DMS 273 treated with DMSO at 0.1 percent for 48 hours (cell line): Measurements from ENCODE around the gene FGD2.
A peak's percentile ranks its signal among the peaks of the same experiment; 100 is the strongest.

Experiments used
- DNase-seq: peaks from one replicate; lab custom pipeline; 2025; lab: John Stamatoyannopoulos, UW

FGD2 gene, protein sequence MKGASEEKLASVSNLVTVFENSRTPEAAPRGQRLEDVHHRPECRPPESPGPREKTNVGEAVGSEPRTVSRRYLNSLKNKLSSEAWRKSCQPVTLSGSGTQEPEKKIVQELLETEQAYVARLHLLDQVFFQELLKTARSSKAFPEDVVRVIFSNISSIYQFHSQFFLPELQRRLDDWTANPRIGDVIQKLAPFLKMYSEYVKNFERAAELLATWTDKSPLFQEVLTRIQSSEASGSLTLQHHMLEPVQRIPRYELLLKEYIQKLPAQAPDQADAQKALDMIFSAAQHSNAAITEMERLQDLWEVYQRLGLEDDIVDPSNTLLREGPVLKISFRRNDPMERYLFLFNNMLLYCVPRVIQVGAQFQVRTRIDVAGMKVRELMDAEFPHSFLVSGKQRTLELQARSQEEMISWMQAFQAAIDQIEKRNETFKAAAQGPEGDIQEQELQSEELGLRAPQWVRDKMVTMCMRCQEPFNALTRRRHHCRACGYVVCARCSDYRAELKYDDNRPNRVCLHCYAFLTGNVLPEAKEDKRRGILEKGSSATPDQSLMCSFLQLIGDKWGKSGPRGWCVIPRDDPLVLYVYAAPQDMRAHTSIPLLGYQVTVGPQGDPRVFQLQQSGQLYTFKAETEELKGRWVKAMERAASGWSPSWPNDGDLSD

DNA sequence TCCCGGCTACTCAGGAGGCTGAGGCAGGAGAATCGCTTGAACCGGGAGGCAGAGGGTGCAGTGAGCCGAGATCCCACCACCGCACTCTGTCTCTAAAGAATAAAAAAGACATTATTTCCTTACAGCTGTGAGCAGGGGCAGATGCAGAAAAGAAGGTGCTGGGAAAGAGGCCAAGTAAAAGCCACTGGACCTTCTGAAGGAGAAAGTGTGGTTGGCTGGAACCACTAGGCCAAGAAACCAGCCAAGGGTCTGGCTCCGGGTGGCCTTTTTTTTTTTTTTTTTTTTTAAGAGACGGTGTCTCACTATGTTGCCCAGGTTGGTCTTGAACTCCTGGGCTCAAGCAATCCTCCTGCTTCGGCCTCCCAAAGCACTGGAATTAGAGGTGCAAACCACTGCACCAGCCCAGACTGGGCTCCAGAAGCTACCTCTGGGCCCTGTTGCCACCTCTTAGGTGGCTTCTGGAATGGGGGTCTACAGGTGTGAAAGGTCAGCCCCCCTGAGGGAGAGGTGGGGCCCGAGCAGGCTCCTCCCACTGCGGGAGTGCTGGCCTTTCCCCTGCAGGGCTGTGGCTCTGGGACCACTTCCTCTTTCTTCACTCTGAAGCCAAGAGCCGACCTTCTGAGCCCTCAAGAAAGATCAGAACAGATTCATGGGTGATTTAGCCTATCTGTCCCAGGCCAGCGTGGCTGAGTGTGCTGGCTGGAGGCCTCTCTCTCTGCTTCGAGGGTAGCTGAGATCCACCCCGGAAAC lies at the start of gene FGD2:
TSS of gene FGD2 (plus strand) at position 595 of the 750 bp plus-strand sequence. CDS start 163 bp downstream, outside the sequence.
- no peak for DNase-seq

DNA sequence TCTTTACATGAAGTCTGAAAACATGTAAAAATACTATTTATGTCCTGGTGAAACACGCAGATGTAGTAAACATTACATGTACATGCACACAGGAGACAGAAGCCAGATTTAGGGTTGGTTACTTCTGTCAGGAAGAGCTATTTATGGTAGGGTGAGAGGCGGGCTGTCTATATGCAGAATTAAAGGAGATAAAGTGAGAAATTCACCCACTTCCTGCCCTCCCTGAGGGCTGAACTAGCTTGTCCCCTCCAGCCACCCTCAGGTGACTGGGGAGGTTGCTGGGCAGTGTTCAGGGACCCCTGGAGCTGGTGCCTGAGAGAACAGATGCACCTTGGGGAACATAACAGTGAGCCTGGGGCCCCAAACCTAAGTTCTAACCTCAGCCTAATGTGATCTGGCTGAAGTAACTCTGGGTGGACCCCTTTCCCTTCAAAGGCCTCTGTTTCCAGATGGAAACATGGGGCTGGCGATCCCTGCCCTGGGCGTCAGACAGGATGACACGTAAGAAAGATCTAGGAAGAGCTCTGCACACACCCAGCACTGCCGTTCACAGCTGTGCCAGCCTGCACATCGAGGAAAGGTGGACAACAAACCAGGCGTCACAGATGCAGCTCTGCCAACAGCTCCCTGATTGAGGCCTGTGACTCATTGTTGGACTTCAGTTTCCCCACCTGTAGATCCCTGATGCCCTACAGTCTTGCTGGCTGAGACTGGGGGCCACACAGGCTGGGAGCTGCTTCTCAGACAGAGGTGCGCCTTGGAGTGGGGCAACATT lies 49.6 kb upstream of the FGD2 start:
- no peak for DNase-seq

DNA sequence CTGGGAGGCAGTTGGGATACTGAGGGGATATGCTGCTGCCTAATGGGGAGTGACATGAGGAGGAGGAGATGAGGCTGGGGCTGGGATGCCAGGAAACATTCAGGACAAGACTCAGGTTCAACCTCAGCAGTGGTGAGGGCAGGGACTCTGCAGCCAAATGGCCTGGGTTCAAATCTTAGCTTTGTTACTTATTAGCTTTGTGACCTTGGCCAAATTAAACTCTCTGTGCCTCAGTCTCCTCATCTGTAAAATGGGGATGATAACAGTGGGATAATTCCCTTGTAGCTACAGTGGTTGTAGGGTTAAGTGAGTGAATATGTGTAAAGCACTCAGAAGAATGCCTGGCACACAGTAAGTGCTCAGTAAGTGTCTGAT lies 49.0 kb upstream of the FGD2 start:
- no peak for DNase-seq

DNA sequence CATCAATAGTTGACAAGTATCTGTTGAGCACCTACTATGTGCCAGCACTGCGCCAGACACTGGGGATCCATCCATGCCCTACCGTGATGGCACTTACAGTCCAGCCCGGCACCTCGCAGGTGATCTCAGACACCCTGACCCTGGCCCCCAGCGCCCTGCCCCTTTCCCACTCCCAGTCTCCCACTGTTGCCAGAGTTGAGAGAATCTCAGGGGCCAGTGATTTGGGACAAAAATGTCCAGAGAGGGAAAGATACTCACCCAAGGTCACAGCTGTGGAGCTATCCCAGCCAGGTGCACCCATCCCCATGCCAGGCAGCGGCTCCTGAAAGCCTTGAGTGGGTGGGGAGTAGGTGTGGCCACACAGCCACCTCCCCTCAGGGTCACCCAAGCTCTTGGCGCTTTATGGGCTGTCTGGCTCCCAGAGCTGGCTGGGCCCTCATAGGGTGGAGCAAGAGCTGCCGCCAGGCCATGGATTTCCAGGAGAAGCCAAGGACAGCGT lies 47.6 kb upstream of the FGD2 start:
- no peak for DNase-seq

DNA sequence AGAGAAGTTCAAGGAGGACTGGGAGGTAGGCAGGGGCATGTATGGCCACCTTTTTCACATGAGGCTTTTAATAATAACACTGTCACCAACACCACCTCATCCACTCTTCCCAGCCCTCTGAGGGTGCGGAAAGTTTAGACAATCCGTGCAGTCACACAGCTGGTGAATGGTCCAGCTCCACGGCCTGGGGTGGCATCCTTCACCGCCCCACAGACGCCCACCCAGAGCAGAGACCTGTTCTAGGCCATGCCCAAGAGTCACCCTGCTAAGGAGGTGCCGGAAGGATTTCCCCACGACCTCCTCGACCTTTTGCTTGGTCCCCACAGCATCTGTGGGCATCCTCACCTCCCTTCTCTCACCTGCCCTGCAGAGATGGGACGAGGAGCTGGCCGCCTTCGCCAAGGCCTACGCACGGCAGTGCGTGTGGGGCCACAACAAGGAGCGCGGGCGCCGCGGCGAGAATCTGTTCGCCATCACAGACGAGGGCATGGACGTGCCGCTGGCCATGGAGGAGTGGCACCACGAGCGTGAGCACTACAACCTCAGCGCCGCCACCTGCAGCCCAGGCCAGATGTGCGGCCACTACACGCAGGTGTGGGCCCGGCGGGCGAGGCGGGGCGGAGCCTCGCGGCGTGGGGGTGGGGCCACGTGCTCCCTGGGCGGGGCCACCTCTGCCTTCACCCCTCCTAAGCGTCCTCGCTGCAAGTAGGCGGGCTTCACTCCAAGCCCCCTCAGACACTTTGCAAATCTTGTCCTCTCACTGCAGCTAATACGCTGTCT lies 46.5 kb upstream of the FGD2 start:
- no peak for DNase-seq

DNA sequence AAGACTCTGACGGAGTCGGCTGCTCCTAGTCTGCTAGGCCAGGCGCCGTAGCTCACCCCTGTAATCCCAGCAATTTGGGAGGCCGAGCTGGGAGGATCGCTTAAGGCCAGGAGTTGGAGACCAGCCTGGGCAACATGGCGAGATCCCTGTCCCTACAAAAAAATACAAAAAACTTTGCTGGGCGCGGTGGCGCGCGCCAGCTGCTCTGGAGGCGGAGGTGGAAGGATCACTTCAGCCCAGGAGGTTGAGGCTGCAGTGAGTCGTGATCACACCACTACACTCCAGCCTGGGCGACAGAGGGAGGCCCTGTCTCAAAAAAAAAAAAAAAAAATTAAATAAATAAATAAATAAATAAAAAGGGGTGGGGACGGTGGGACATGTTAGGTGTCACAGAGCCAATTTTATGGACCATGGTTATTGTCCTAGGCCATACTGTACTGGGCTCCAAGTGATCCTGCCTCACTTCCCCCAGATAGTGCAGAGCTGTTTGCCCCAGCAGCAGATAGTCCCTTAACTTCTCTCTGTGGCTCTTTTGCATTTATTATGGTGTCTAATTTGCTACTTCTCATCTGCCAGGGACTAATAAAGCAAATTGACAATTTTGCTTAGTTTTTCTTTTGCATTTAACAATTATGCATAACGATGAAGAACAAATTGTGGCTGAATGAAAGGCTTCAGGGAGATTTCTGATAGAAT lies 45.8 kb upstream of the FGD2 start:
- DNase-seq, result no peak

DNA sequence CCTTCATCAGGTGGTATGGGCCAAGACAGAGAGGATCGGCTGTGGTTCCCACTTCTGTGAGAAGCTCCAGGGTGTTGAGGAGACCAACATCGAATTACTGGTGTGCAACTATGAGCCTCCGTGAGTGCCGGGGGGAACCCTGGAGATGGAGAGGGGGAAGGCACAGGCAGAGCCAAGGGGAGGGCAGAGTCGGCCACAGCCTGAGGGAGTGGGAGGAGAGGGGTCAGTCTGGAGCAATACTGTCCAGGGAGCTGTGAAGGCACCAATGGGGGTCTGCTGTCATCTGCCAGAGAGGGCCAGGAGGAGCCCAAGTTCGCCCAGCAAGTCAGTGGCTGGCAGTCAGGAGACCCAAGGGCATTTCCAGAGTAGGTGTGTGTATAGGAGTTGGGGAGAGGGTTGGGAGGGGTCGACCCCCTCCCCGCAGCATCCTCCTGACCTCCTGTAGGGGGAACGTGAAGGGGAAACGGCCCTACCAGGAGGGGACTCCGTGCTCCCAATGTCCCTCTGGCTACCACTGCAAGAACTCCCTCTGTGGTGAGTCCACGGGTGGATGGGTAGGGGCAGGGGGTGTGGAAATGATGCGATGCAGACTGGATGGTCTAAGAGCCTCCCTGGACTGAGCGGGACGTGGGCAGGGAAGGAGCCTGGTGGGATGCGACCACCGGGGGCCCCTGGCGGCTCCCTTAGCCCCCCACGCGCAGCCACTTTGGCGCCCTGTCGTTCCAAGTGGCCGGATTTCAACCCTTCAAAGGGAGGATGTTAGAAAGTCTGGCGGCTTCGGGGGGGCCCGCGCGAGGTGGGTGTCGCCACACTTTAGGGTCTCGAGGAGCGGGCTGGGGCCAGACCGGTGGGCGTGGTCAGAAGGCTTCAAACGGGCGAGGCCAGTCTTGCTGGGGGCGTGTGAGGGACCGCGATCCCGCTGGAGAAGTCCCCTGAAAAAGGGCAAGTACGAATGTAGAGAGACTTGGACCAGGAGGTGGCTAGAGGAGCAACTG lies 43.7 kb upstream of the FGD2 start:
- no peak for DNase-seq

DNA sequence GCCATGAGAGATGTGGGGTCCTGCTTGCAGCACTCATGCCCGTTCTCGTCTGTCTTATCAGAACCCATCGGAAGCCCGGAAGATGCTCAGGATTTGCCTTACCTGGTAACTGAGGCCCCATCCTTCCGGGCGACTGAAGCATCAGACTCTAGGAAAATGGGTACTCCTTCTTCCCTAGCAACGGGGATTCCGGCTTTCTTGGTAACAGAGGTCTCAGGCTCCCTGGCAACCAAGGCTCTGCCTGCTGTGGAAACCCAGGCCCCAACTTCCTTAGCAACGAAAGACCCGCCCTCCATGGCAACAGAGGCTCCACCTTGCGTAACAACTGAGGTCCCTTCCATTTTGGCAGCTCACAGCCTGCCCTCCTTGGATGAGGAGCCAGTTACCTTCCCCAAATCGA lies 42.6 kb upstream of the FGD2 start:
- DNase-seq, result peak; percentile 9

DNA sequence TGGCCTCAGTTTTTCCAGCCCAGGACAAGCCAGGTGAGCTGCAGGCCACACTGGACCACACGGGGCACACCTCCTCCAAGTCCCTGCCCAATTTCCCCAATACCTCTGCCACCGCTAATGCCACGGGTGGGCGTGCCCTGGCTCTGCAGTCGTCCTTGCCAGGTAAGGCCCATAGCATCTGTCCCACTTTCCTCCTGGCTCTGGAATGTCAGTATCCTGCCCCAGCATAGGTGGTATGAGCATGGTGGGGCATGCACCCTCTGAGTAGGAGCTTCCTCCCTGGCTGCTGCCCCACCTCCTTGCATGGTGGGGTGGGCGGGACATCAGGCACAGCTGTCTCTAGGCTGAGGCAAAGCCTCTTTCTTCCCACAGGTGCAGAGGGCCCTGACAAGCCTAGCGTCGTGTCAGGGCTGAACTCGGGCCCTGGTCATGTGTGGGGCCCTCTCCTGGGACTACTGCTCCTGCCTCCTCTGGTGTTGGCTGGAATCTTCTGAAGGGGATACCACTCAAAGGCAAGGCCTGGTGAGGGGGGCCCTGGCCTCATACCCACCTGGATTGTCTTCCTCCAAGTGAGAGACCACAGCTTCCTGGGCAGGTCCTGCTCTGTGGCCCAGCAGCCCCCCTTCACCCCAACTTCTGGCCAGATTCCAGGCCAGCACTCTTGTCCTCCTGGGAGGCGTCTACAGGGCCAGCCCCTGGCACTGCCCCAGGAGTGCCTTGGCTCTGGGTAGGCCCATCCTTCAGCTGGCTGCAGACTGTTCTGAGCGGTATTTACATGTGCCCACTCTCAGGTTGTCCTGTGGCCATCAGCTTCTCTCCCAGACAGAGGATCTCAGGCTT lies 41.8 kb upstream of the FGD2 start:
- DNase-seq, result no peak

DNA sequence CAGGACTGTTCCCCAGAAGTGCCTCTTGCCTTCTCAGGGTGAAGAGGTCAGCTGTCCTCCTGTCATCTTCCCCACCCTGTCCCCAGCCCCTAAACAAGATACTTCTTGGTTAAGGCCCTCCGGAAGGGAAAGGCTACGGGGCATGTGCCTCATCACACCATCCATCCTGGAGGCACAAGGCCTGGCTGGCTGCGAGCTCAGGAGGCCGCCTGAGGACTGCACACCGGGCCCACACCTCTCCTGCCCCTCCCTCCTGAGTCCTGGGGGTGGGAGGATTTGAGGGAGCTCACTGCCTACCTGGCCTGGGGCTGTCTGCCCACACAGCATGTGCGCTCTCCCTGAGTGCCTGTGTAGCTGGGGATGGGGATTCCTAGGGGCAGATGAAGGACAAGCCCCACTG lies 41.1 kb upstream of the FGD2 start:
- DNase-seq, result no peak

DNA sequence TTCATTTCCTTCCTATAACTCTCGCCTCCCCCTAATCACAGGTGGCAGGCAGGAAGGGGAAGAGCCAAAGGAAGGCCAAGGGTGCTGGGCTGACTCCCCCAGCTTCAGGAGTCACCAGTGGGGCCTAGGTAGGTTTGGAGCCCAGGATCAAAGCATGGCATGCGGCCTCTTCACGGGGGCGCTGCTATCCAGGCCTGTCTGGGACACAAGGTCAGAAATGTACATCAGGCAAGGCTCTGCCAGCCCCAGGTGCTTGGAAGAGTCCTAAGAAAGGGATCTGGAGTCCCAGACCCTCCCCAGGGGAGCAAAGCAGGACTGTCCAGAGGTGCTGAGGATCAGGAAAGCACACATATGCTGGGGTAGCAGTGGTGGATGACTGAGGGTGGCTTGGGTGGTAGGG lies 40.5 kb upstream of the FGD2 start:
- DNase-seq, result no peak

DNA sequence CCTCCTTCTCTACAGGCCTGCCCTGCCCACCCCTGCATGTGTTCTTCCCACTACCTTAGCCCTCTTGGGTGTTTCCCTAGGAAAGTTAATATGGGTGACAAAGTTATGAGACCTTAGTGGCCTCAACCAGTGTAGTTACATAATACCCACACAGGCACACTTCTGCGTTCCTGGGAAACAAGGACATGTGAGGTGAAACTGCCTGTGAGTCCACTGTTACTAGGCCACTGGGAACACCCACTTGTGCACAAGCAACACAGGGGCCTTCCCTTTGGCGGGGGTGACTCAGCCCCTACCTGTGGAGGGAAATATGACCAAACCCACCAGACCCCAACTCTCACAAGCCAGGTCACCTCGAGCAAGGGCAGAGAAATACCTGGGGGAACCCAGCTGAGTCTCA lies 38.2 kb upstream of the FGD2 start:
- no peak for DNase-seq

DNA sequence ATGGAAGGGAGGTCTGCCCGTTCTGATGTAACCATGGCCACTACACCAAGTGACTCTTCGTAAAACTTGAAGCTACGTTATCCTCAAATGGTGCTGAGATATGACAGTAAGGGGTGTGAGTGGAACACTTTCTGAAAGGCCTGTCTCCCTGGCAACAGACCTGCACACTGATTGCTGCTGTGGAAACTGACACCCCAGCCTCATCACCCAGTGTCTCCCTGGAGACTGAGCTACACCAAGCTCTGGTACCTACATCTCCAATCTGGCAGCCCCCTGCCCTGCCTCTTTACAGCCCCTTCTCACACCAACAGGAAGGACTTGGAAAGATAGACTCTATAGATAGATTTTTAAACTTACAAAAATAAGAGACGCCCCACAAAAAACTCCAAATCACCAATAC lies 37.7 kb upstream of the FGD2 start:
- DNase-seq, result no peak

DNA sequence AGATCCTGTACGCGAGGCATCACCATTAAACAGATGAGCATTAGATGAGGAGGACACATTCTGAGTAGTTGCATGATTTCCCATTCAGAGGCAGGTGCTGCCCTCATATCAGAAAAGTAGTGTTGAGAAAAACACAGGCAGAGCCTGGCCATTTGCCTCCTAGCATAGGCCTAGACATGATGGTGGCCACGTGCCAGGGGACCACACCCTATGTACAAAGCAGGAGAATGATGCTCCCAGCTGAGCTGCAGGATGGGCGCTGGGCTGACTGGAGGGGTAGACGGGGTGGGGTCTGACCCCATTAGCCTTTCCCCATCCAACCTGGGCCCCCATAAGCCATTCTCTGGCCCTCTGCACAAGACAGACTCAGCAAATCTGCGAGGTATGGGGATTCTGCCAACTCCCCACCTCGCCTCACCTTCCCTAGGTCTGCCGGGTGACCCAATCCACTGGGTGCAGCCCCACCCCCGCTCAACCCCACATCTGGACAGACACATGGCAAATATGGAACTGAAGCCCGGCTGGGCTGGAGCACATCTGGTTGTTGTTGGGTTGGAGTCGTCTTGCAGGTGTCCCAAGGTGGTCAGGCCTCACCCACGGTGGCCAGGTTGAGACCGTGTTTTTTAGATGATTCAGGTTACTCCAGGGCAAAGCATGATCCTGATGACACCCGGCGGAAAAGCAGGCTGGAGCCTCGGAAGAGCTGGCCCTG lies 37.0 kb upstream of the FGD2 start:
- no peak for DNase-seq

DNA sequence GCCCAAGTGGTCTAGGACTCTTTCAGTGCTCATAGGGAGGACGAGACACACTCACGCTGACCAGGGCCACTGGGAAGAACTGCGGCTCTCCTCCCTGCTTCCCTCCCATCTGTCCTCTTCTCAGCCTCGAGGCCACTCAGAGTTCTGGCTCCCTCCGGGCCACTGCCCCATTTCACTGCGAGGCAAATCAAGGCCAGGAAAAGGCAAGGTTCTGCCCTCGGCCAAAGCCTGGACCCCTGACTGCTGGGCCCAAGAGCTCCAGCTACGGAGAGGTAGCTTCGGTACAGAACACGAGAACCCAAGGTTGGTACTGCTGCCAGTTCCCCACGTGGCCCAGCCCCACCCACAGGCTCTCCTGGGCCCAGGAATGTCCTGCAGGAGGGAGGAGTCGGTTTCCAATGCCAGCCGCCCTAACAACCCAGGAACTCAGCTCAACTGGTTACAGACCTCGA lies 36.2 kb upstream of the FGD2 start:
- DNase-seq, result no peak

DNA sequence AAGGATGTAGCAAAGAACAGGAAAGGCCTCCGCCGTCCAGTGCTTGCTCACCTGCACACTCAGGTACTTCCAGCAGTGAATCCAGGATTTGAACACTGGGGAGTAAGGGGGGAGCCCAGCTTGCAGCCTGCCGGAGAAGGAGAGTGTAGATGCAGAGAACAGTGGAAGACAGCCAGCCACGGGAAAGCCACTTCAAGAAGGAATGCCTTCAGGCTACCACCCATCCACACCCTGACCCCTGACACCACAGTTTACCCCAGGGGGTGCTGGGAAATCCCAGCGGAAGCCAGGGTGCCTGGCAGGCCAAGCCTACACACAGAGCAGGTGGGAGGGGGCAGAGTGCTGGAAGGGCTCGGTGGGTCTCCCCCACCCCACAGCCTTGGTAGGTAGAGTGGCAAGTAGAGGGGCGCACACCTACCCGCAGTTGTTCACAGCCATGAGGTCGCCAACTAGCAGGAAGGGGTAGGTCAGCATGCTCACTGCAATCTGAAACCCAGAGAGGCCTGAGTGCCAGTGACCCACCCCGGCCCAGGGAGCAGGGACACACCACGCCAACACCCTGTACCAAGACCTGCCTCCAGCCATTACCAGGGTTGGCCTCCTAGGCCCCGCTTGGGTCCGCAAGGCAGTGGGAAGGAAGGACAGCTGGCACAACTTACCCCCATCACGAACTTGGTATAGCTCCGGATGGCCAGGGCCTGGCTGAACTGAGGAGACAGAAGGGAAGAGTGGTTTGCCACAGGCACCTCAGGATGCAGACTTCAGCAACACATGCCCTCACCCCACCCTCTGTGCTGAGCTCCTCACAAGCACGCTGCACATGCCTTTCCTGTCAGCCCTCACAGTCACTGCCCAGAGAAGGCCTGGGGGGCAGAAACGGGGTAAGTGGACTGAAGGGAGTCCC lies 35.2 kb upstream of the FGD2 start:
- DNase-seq, result no peak
